Coronary artery (tissue), 2 donors: ENCODE results near the gene RNU6-8.

Experiments used
- DNase-seq: peaks from one replicate; pipeline ENCODE4 v3.0.0-alpha.2; 2017; ENCODE audit warnings: low spot score
- H3K27ac ChIP-seq, 2 donors: fragments of 200-600 bp; sonication (generic); one replicate each; pipeline ENCODE4 v1.5.1; 2016 to 2019
- H3K4me3 ChIP-seq: fragments of 200-600 bp; sonication (generic); 2 replicates; pipeline ENCODE4 v1.5.1; 2016; ENCODE audit warnings: mild to moderate bottlenecking, moderate library complexity
- TF ChIP-seq, protein P1 (sequence below): fragments of 200-600 bp; sonication (generic); IDR thresholded peaks from one replicate; pipeline ENCODE4 v1.5.1; 2019; ENCODE audit warnings: antibody characterized with exemption

RNU6-8 gene

DNA sequence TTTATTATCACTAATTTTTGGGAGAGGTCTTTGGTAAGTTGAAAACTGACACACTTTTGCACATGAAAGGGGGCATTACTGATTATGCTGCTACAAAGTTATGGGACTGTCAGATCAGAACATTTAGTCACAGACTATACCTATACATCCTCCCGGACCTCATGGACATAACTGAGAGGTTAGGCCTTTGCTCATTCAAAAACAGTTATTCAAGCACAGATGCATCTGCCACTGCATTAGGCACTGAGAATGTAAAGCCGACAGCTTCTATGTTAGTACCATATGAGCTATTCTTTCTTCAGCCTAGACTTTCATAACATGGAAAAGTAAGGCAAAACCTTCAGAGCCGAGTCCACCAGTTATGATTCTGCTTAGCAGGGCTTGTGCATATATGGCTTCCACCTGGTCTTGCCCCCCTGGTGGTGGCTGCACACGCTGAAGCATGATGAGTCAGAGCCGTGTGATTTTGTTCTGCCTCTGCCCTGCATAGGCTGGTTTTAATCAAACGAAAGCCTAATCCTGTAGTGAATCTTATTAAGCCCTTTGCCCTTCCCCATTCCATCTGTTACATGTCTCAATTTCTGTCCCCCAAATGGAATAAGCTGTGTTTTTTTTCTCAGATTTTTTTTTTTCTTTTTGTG, 21.8 kb upstream of the RNU6-8 start:
- TF ChIP-seq, protein P1, sequence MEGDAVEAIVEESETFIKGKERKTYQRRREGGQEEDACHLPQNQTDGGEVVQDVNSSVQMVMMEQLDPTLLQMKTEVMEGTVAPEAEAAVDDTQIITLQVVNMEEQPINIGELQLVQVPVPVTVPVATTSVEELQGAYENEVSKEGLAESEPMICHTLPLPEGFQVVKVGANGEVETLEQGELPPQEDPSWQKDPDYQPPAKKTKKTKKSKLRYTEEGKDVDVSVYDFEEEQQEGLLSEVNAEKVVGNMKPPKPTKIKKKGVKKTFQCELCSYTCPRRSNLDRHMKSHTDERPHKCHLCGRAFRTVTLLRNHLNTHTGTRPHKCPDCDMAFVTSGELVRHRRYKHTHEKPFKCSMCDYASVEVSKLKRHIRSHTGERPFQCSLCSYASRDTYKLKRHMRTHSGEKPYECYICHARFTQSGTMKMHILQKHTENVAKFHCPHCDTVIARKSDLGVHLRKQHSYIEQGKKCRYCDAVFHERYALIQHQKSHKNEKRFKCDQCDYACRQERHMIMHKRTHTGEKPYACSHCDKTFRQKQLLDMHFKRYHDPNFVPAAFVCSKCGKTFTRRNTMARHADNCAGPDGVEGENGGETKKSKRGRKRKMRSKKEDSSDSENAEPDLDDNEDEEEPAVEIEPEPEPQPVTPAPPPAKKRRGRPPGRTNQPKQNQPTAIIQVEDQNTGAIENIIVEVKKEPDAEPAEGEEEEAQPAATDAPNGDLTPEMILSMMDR: no peak
- DNase-seq: no peak
- peak overlapping the region; percentile 17 to 63 for H3K27ac ChIP-seq
- H3K4me3 ChIP-seq: no peak overlapping the region

DNA sequence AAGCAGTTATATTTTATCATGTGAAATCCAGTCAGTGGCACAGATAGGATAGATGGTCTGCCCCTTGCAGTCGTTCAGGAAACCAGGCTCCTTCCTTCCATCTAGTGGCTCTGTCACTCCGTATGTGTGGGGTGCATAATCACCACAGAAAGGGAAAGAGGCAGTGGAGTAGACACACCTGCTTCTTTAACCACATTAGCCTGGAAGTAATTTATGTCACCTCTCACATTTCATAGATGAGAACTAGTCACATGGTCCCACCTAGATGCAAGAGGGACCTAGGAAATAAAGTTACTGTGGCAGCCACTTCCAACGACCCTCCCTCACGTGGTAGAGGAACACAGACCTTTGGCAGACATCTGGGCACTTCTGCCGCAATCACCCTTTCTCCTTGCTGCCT, 14.2 kb upstream of the RNU6-8 start:
- Histone ChIP-seq H3K27ac (no peak overlapping the region), H3K4me3 (no peak overlapping the region)
- TF ChIP-seq, protein P1: no peak
- no peak for DNase-seq

DNA sequence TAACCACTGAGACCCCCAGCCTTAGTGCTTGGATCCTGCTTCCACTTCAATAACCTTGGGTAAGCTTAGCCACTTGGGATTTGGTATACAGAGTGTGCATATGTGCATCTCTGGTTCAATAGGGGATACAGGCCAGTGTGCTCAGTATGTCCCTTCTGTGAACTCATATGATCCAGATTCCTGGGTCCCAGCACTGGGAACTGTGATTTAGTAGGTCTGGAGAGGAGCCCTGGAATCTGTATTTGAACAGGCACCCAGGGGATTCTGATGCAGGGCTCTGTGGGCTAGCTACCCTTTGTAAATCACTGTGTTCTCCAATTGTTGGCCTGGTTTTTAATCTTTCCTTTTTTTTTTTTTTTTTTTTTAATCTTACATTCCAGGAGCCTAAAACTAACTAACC, 9.8 kb upstream of the RNU6-8 start:
- Histone ChIP-seq H3K27ac (no peak overlapping the region), H3K4me3 (no peak overlapping the region)
- no peak for DNase-seq
- TF ChIP-seq, protein P1: no peak

DNA sequence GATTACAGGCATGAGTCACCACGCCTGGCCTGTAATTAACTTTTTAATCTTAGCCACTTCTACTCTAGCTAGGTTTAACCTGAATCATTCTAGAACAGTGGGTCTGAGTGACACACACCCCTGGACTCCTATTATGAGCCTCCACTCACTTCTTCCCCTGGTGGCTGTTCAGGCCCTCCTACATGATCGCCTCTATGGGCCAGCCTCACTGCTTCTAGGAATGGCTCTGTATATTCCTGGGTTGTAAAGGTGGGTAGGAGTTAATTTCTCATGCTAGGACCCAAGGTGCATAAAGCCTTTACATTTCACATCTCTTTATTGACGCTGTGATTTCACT, 8.0 kb upstream of the RNU6-8 start:
- TF ChIP-seq, protein P1: no peak
- DNase-seq: no peak
- Histone ChIP-seq H3K4me3 (no peak overlapping the region), H3K27ac (no peak overlapping the region)

DNA sequence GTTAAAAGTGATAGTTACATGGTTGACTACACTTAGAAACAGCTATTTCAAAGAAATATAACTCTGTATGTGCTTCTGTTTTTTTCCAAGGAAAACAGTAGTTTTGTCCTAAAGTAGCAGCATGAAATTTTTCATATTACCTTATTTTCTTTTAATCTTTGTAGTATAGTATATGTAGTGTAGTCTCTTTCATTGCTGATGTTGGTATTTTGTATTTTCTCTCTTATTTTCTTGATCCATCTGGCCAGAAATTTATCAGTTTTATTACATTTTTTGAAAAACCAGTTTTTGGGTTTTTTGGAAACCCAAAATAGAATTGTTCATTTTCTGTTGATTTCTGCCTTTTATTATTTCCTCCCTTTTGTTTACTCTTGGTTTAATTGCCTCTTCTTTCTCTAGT, 6.4 kb upstream of the RNU6-8 start:
- H3K27ac ChIP-seq: no peak overlapping the region
- TF ChIP-seq, protein P1: no peak
- no peak for DNase-seq
- H3K4me3 ChIP-seq: no peak overlapping the region

DNA sequence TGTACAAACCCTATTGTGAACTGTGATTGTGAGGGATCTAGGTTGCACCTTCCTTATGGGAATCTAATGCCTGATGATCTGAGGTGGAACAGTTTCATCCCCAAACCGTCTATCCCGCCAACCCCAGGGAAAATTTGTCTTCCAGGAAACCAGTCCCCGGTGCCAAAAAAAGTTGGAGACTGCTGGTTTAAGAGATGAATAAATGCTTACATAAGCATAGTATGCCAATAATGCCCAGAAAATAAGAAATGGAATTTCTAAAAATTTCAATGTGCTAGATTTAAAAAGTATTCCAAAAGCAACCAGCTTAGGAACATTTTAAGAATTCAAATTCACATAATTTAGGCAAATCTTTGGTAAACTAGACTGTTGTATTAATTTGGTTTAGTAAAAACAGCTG, 5.4 kb upstream of the RNU6-8 start:
- Histone ChIP-seq H3K27ac (no peak overlapping the region), H3K4me3 (no peak overlapping the region)
- no peak for DNase-seq
- TF ChIP-seq, protein P1: no peak

DNA sequence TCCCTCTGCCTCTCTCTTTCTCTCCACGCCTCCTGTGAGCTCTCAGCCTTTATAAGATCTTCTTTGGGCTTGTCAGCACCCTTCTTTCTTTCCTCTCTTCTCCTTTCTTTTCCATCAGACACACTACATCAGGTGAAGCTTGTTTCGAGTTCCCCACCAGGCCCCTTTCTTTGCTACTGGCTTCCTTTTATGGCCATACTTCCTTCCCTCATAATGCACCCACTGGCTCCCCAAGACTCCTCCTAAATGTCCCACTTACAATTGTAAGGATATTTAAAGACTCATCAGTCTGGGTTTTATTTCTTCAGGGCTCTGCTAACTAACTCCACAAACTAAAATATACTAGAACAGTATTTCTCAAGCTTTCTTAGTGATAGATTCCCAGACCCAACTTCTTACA, 3.5 kb upstream of the RNU6-8 start:
- no peak overlapping the region for H3K4me3 ChIP-seq
- no peak overlapping the region for H3K27ac ChIP-seq
- DNase-seq: no peak
- TF ChIP-seq, protein P1: no peak
